T-helper 2 cell treated with Interferon-gamma antibody and Interleukin-4, amounts not matched to agents 5 μg/mL and 100 μg/mL, for 36 hours (primary cell): Measurements from ENCODE around the gene EPO.
"Not testable (repeated sequence)": the region's sequence is repeated elsewhere in the genome, so short reads cannot be mapped to it uniquely, and the experiment has no call there.

Experiments used
- DNase-seq: peaks from one replicate; pipeline ENCODE4 v3.0.0; 2021; ENCODE audit warnings: low spot score
- H3K27ac Mint-ChIP-seq: one replicate; pipeline ENCODE4 v1.8.0; 2021; ENCODE audit warnings: mild to moderate bottlenecking, mixed read lengths
- H3K27me3 Mint-ChIP-seq: one replicate; pipeline ENCODE4 v1.8.0; 2021; ENCODE audit warnings: low read depth, mixed read lengths
- H3K36me3 Mint-ChIP-seq: one replicate; pipeline ENCODE4 v1.8.0; 2021; ENCODE audit warnings: low read depth, mixed read lengths
- H3K4me1 Mint-ChIP-seq: one replicate; pipeline ENCODE4 v1.8.0; 2021; ENCODE audit warnings: low read depth, mixed read lengths
- H3K4me3 Mint-ChIP-seq: one replicate; pipeline ENCODE4 v1.8.0; 2022; ENCODE audit warnings: mild to moderate bottlenecking, moderate library complexity, mixed read lengths
- H3K9me3 Mint-ChIP-seq: one replicate; pipeline ENCODE4 v1.8.0; 2021; ENCODE audit warnings: mixed read lengths

Gene EPO

GRCh38 chr7:100728196-100728595, 7.9 kb downstream of the EPO start:
- H3K27ac Mint-ChIP-seq: no peak overlapping the region
- DNase-seq: no peak
- H3K9me3 Mint-ChIP-seq: no peaks in the 10 kb centered on the region
- no peak overlapping the region for H3K4me3 Mint-ChIP-seq
- peaks cover 3% of the 10 kb centered on the region for H3K4me1 Mint-ChIP-seq
- H3K36me3 Mint-ChIP-seq: no peaks in the 10 kb centered on the region
- peaks cover 17% of the 10 kb centered on the region for H3K27me3 Mint-ChIP-seq

GRCh38 chr7:100730136-100730800, 10.0 kb downstream of the EPO start:
- Mint-ChIP-seq H3K36me3 (no peaks in the 10 kb centered on the region), H3K27me3 (peaks cover 11% of the 10 kb centered on the region), H3K4me3 (no peak overlapping the region), H3K27ac (no peak overlapping the region), H3K9me3 (no peaks in the 10 kb centered on the region), H3K4me1 (peaks cover 4% of the 10 kb centered on the region)
- DNase-seq: no peak

GRCh38 chr7:100731937-100732636, 11.8 kb downstream of the EPO start:
- no peaks in the 10 kb centered on the region for H3K36me3 Mint-ChIP-seq
- no peak overlapping the region for H3K4me3 Mint-ChIP-seq
- peaks cover 10% of the 10 kb centered on the region for H3K27me3 Mint-ChIP-seq
- H3K4me1 Mint-ChIP-seq: peaks cover 4% of the 10 kb centered on the region
- DNase-seq: no peak
- no peaks in the 10 kb centered on the region for H3K9me3 Mint-ChIP-seq
- H3K27ac Mint-ChIP-seq: no peak overlapping the region

GRCh38 chr7:100735730-100736129, 15.5 kb downstream of the EPO start:
- DNase-seq: no peak
- Mint-ChIP-seq H3K9me3 (no peaks in the 10 kb centered on the region), H3K27ac (no peak overlapping the region), H3K36me3 (no peaks in the 10 kb centered on the region), H3K4me3 (no peak overlapping the region), H3K27me3 (peaks cover 2% of the 10 kb centered on the region), H3K4me1 (peaks cover 4% of the 10 kb centered on the region)

- DNase-seq: no peak
- Mint-ChIP-seq H3K9me3 (no peaks in the 10 kb centered on the region), H3K27me3 (peaks cover 2% of the 10 kb centered on the region), H3K27ac (no peak overlapping the region), H3K4me1 (peaks cover 4% of the 10 kb centered on the region), H3K4me3 (no peak overlapping the region), H3K36me3 (no peaks in the 10 kb centered on the region)
Measured at GRCh38 chr7:100736671-100737070, 16.4 kb downstream of the EPO start.

GRCh38 chr7:100739934-100740333, 19.7 kb downstream of the EPO start:
- DNase-seq: no peak
- Mint-ChIP-seq H3K4me1 (no peaks in the 10 kb centered on the region), H3K27me3 (peaks cover 2% of the 10 kb centered on the region), H3K27ac (no peak overlapping the region), H3K9me3 (peaks cover 4% of the 10 kb centered on the region), H3K36me3 (no peaks in the 10 kb centered on the region), H3K4me3 (no peak overlapping the region)

- no peak for DNase-seq
- no peak overlapping the region for H3K27ac Mint-ChIP-seq
- peaks cover 10% of the 10 kb centered on the region for H3K27me3 Mint-ChIP-seq
- no peaks in the 10 kb centered on the region for H3K36me3 Mint-ChIP-seq
- H3K4me1 Mint-ChIP-seq: peaks cover 4% of the 10 kb centered on the region
- peaks cover 4% of the 10 kb centered on the region for H3K9me3 Mint-ChIP-seq
- H3K4me3 Mint-ChIP-seq: no peak overlapping the region
Measured at GRCh38 chr7:100744605-100745004, 24.3 kb downstream of the EPO start.

- peaks cover 10% of the 10 kb centered on the region for H3K27me3 Mint-ChIP-seq
- no peaks in the 10 kb centered on the region for H3K36me3 Mint-ChIP-seq
- H3K27ac Mint-ChIP-seq: no peak overlapping the region
- H3K9me3 Mint-ChIP-seq: peaks cover 4% of the 10 kb centered on the region
- H3K4me1 Mint-ChIP-seq: peaks cover 4% of the 10 kb centered on the region
- peak overlapping the region; percentile 79 for H3K4me3 Mint-ChIP-seq
- DNase-seq: no peak
Measured at GRCh38 chr7:100745184-100745583, 24.9 kb downstream of the EPO start.

- no peak for DNase-seq
- peaks cover 7% of the 10 kb centered on the region for H3K27me3 Mint-ChIP-seq
- H3K27ac Mint-ChIP-seq: no peak overlapping the region
- H3K4me3 Mint-ChIP-seq: no peak overlapping the region
- no peaks in the 10 kb centered on the region for H3K4me1 Mint-ChIP-seq
- H3K9me3 Mint-ChIP-seq: no peaks in the 10 kb centered on the region
- no peaks in the 10 kb centered on the region for H3K36me3 Mint-ChIP-seq
Measured at GRCh38 chr7:100752994-100753393, 32.7 kb downstream of the EPO start.

- Mint-ChIP-seq H3K27me3 (peaks cover 7% of the 10 kb centered on the region), H3K9me3 (no peaks in the 10 kb centered on the region), H3K4me3 (no peak overlapping the region), H3K4me1 (no peaks in the 10 kb centered on the region), H3K36me3 (no peaks in the 10 kb centered on the region), H3K27ac (no peak overlapping the region)
- no peak for DNase-seq
Measured at GRCh38 chr7:100753750-100754149, 33.5 kb downstream of the EPO start.

GRCh38 chr7:100759357-100760171, 39.3 kb downstream of the EPO start:
- no peaks in the 10 kb centered on the region for H3K27me3 Mint-ChIP-seq
- no peak overlapping the region for H3K27ac Mint-ChIP-seq
- DNase-seq: no peak
- no peaks in the 10 kb centered on the region for H3K4me1 Mint-ChIP-seq
- H3K36me3 Mint-ChIP-seq: no peaks in the 10 kb centered on the region
- no peaks in the 10 kb centered on the region for H3K9me3 Mint-ChIP-seq
- no peak overlapping the region for H3K4me3 Mint-ChIP-seq

GRCh38 chr7:100762841-100763240, 42.6 kb downstream of the EPO start:
- not testable (repeated sequence) for H3K36me3 Mint-ChIP-seq, H3K27me3 Mint-ChIP-seq, H3K4me3 Mint-ChIP-seq, H3K4me1 Mint-ChIP-seq, H3K9me3 Mint-ChIP-seq, DNase-seq, H3K27ac Mint-ChIP-seq

GRCh38 chr7:100763556-100764140, 43.4 kb downstream of the EPO start:
- Mint-ChIP-seq H3K27me3 (no peaks in the 10 kb centered on the region), H3K4me3 (no peak overlapping the region), H3K36me3 (no peaks in the 10 kb centered on the region), H3K4me1 (no peaks in the 10 kb centered on the region), H3K27ac (no peak overlapping the region), H3K9me3 (no peaks in the 10 kb centered on the region)
- no peak for DNase-seq

- Mint-ChIP-seq H3K27ac (no peak overlapping the region), H3K9me3 (no peaks in the 10 kb centered on the region), H3K4me3 (no peak overlapping the region), H3K36me3 (no peaks in the 10 kb centered on the region), H3K27me3 (no peaks in the 10 kb centered on the region), H3K4me1 (no peaks in the 10 kb centered on the region)
- no peak for DNase-seq
Measured at GRCh38 chr7:100764841-100765240, 44.6 kb downstream of the EPO start.
